Neural progenitor cell (in vitro differentiated cells): ENCODE measurements around the gene PSMD6. TPM values are rescaled to one million over a fixed set of nuclear protein-coding genes. Genes with fewer than 3 reads are reported as not detected.

ENCODE experiments used
- DNase-seq: peaks from one replicate; pipeline ENCODE4 v3.0.0-alpha.2; 2016; ENCODE audit warnings: low spot score
- H2AFZ ChIP-seq: fragments of 200-600 bp; sonication (generic); replicated peaks from 2 replicates; pipeline ENCODE4 v1.6.1; 2016; ENCODE audit warnings: antibody characterized with exemption
- H3F3A ChIP-seq: fragments of 200-600 bp; sonication (generic); 2 replicates; pipeline ENCODE4 v1.6.1; 2016; ENCODE audit warnings: antibody characterized with exemption, low read depth
- H3K27ac ChIP-seq: fragments of 200-600 bp; sonication (generic); 2 replicates; pipeline ENCODE4 v1.5.1; 2016; ENCODE audit warnings: mild to moderate bottlenecking
- H3K27me3 ChIP-seq: fragments of 200-600 bp; sonication (generic); 2 replicates; pipeline ENCODE4 v1.6.1; 2016; ENCODE audit warnings: mild to moderate bottlenecking, moderate library complexity
- H3K36me3 ChIP-seq: fragments of 200-600 bp; sonication (generic); 2 replicates; pipeline ENCODE4 v1.5.1; 2016
- H3K4me1 ChIP-seq: fragments of 200-600 bp; sonication (generic); 2 replicates; pipeline ENCODE4 v1.6.1; 2016; ENCODE audit warnings: mixed run types
- H3K4me2 ChIP-seq: fragments of 200-600 bp; sonication (generic); 2 replicates; pipeline ENCODE4 v1.6.1; 2016
- H3K4me3 ChIP-seq: fragments of 200-600 bp; sonication (generic); 2 replicates; pipeline ENCODE4 v1.5.1; 2016
- H3K79me2 ChIP-seq: fragments of 200-600 bp; sonication (generic); 2 replicates; pipeline ENCODE4 v1.6.1; 2016; ENCODE audit warnings: low read depth
- H3K9ac ChIP-seq: fragments of 200-600 bp; sonication (generic); 2 replicates; pipeline ENCODE4 v1.6.1; 2016
- H3K9me3 ChIP-seq: fragments of 200-600 bp; sonication (generic); 2 replicates; pipeline ENCODE4 v1.5.1; 2016; ENCODE audit warnings: low read depth
- H4K20me1 ChIP-seq: fragments of 200-600 bp; sonication (generic); 2 replicates; pipeline ENCODE4 v1.6.1; 2016; ENCODE audit warnings: low read depth
- H3K27ac Mint-ChIP-seq: 3 replicates; pipeline ENCODE4 v1.8.0; 2021; ENCODE audit warnings: mixed read lengths
- H3K27me3 Mint-ChIP-seq: 2 replicates; pipeline ENCODE4 v1.8.0; 2022; ENCODE audit warnings: low read depth, mild to moderate bottlenecking, inconsistent platforms, moderate library complexity, mixed read lengths; ENCODE audit not compliant: insufficient read depth
- H3K36me3 Mint-ChIP-seq: 3 replicates; pipeline ENCODE4 v1.8.0; 2021; ENCODE audit warnings: mixed read lengths
- H3K4me1 Mint-ChIP-seq: 3 replicates; pipeline ENCODE4 v1.8.0; 2021; ENCODE audit warnings: mixed read lengths
- H3K4me3 Mint-ChIP-seq: 3 replicates; pipeline ENCODE4 v1.8.0; 2021; ENCODE audit warnings: mild to moderate bottlenecking, moderate library complexity, mixed read lengths
- H3K9me3 Mint-ChIP-seq: 3 replicates; pipeline ENCODE4 v1.8.0; 2020; ENCODE audit warnings: mixed read lengths
- CTCF ChIP-seq: fragments of 200-600 bp; sonication (generic); IDR thresholded peaks from 2 replicates; pipeline ENCODE4 v1.5.1; 2017; ENCODE audit warnings: antibody characterized with exemption, mild to moderate bottlenecking
- EZH2 ChIP-seq: fragments of 200-600 bp; sonication (generic); IDR thresholded peaks from 2 replicates; pipeline ENCODE4 v1.6.1; 2017; ENCODE audit warnings: antibody characterized with exemption, mild to moderate bottlenecking, moderate library complexity
- EZH2phosphoT487 ChIP-seq: fragments of 200-600 bp; sonication (generic); IDR thresholded peaks from 2 replicates; pipeline ENCODE4 v1.6.1; 2017; ENCODE audit warnings: antibody characterized with exemption
- total RNA-seq: library from RNA; depleted of rRNA; stranded (reverse); fragments of >200 nt; gene quantifications from 2 replicates; pipeline ENCODE4 v1.2.3, GENCODE V29; 2015; ENCODE audit warnings: low replicate concordance

The PSMD6 gene
- total RNA-seq, 1 donor from 2014 or later: 141 TPM

- no peaks in the 10 kb centered on the region for H3K36me3 ChIP-seq
- peaks cover 2% of the 10 kb centered on the region for H3K27me3 Mint-ChIP-seq
- TF ChIP-seq CTCF (no peak), EZH2 (no peak), EZH2phosphoT487 (no peak)
- H3K9me3 Mint-ChIP-seq: no peaks in the 10 kb centered on the region
- no peaks in the 10 kb centered on the region for H3K9me3 ChIP-seq
- H3K4me3 ChIP-seq: no peak overlapping the region
- no peak overlapping the region for H3K4me3 Mint-ChIP-seq
- no peak overlapping the region for H3K27ac Mint-ChIP-seq
- H3K9ac ChIP-seq: no peak overlapping the region
- H3K27me3 ChIP-seq: no peaks in the 10 kb centered on the region
- no peaks in the 10 kb centered on the region for H3K36me3 Mint-ChIP-seq
- DNase-seq: no peak
- H3K4me1 Mint-ChIP-seq: peaks cover 2% of the 10 kb centered on the region
- H3K27ac ChIP-seq: no peak overlapping the region
- H3K4me2 ChIP-seq: no peak overlapping the region
- no peaks in the 10 kb centered on the region for H3K79me2 ChIP-seq
- H2AFZ ChIP-seq: no peak overlapping the region
- no peaks in the 10 kb centered on the region for H3F3A ChIP-seq
- no peaks in the 10 kb centered on the region for H3K4me1 ChIP-seq
- no peaks in the 10 kb centered on the region for H4K20me1 ChIP-seq
These were observed 13.8 kb upstream of the PSMD6 start for GRCh38 chr3:64037084-64037483.

- no peaks in the 10 kb centered on the region for H3K9me3 ChIP-seq
- no peaks in the 10 kb centered on the region for H3F3A ChIP-seq
- DNase-seq: no peak
- H3K4me3 ChIP-seq: no peak overlapping the region
- no peak overlapping the region for H3K9ac ChIP-seq
- no peaks in the 10 kb centered on the region for H3K27me3 ChIP-seq
- Mint-ChIP-seq H3K27me3 (peaks cover 2% of the 10 kb centered on the region), H3K36me3 (no peaks in the 10 kb centered on the region), H3K9me3 (no peaks in the 10 kb centered on the region), H3K4me3 (no peak overlapping the region), H3K27ac (no peak overlapping the region), H3K4me1 (peaks cover 8% of the 10 kb centered on the region)
- H2AFZ ChIP-seq: no peak overlapping the region
- no peaks in the 10 kb centered on the region for H4K20me1 ChIP-seq
- H3K36me3 ChIP-seq: no peaks in the 10 kb centered on the region
- H3K4me1 ChIP-seq: no peaks in the 10 kb centered on the region
- no peak overlapping the region for H3K4me2 ChIP-seq
- H3K27ac ChIP-seq: no peak overlapping the region
- H3K79me2 ChIP-seq: no peaks in the 10 kb centered on the region
- no peak for TF ChIP-seq CTCF
- TF ChIP-seq EZH2: no peak
- TF ChIP-seq EZH2phosphoT487: no peak
These were observed 9.8 kb upstream of the PSMD6 start for GRCh38 chr3:64033069-64033468.

- DNase-seq: no peak
- H3K4me1 ChIP-seq: peaks cover 6% of the 10 kb centered on the region
- Mint-ChIP-seq H3K36me3 (no peaks in the 10 kb centered on the region), H3K4me3 (no peak overlapping the region), H3K4me1 (peaks cover 13% of the 10 kb centered on the region), H3K9me3 (no peaks in the 10 kb centered on the region), H3K27me3 (peaks cover 2% of the 10 kb centered on the region), H3K27ac (peak overlapping the region; percentile 61)
- no peaks in the 10 kb centered on the region for H4K20me1 ChIP-seq
- no peaks in the 10 kb centered on the region for H3K79me2 ChIP-seq
- H3K9me3 ChIP-seq: no peaks in the 10 kb centered on the region
- H2AFZ ChIP-seq: no peak overlapping the region
- H3F3A ChIP-seq: no peaks in the 10 kb centered on the region
- H3K4me3 ChIP-seq: no peak overlapping the region
- no peak overlapping the region for H3K9ac ChIP-seq
- TF ChIP-seq EZH2phosphoT487: no peak
- no peak for TF ChIP-seq CTCF
- no peak for TF ChIP-seq EZH2
- no peak overlapping the region for H3K4me2 ChIP-seq
- no peak overlapping the region for H3K27ac ChIP-seq
- H3K36me3 ChIP-seq: no peaks in the 10 kb centered on the region
- H3K27me3 ChIP-seq: no peaks in the 10 kb centered on the region
These were observed 8.5 kb upstream of the PSMD6 start for GRCh38 chr3:64031540-64032508.
